NT2/D1 (cell line): ENCODE results near the gene NPIPB2.
"Not testable (repeated sequence)": the region's sequence is repeated elsewhere in the genome, so short reads cannot be mapped to it uniquely, and the experiment has no call there.

ENCODE experiments used
- DNase-seq: peaks from one replicate; pipeline ENCODE4 v3.0.0-alpha.2; 2011; ENCODE audit warnings: low read depth, low spot score
- H3K27me3 ChIP-seq: 2 replicates; pipeline ENCODE4 v1.6.0; 2011; ENCODE audit warnings: mild to moderate bottlenecking; ENCODE audit not compliant: insufficient read length, insufficient read depth
- H3K36me3 ChIP-seq: 2 replicates; pipeline ENCODE4 v1.6.1; 2011; ENCODE audit warnings: mild to moderate bottlenecking, low read length, mixed read lengths; ENCODE audit not compliant: insufficient read depth, insufficient read length
- H3K4me1 ChIP-seq: 2 replicates; pipeline ENCODE4 v1.5.1; 2011; ENCODE audit not compliant: insufficient read depth, insufficient read length
- H3K4me3 ChIP-seq: 2 replicates; pipeline ENCODE4 v1.5.1; 2011; ENCODE audit warnings: low read depth; ENCODE audit not compliant: insufficient read length
- H3K9ac ChIP-seq: 2 replicates; pipeline ENCODE4 v1.6.0; 2011; ENCODE audit warnings: low read depth; ENCODE audit not compliant: insufficient read length
- H3K9me3 ChIP-seq: 2 replicates; pipeline ENCODE4 v1.5.1; 2011; ENCODE audit warnings: mild to moderate bottlenecking, low read length; ENCODE audit not compliant: insufficient read depth
- SUZ12 ChIP-seq: IDR thresholded peaks from 2 replicates; pipeline ENCODE4 v1.6.1; 2011; ENCODE audit not compliant: insufficient read length, insufficient read depth; ENCODE audit errors: extremely low read depth
- YY1 ChIP-seq: IDR thresholded peaks from 2 replicates; pipeline ENCODE4 v1.6.1; 2011; ENCODE audit not compliant: insufficient read length, insufficient read depth
- ZNF274 ChIP-seq: IDR thresholded peaks from 2 replicates; pipeline ENCODE4 v1.6.1; 2011; ENCODE audit warnings: mild to moderate bottlenecking, low read depth, low read length

The NPIPB2 gene

DNA sequence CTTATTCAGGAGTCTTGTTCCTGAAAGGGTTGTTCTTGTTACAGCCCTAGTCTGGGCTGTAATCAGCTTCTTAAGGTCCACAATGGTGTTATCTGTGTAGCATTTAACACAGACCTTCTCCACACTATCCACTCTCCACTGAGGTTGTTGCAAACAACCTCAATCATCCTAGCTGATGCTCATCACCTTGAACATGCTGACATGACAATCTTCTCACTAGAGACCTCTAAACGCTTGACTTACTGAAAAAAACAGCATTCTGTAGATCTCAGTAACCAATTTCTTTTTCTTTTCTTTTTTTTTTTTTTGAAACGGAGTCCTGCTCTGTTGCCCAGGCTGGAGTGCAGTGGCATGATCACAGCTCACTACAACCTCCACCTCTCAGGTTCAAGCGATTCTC, 26.7 kb upstream of the NPIPB2 start:
- Histone ChIP-seq H3K27me3 (no peaks in the 10 kb centered on the region), H3K9me3 (no peaks in the 10 kb centered on the region), H3K4me1 (no peaks in the 10 kb centered on the region), H3K4me3 (no peak overlapping the region), H3K36me3 (peaks cover under 1% of the 10 kb centered on the region), H3K9ac (no peak overlapping the region)
- no peak for TF ChIP-seq SUZ12
- no peak for TF ChIP-seq ZNF274
- TF ChIP-seq YY1, result no peak
- no peak for DNase-seq

DNA sequence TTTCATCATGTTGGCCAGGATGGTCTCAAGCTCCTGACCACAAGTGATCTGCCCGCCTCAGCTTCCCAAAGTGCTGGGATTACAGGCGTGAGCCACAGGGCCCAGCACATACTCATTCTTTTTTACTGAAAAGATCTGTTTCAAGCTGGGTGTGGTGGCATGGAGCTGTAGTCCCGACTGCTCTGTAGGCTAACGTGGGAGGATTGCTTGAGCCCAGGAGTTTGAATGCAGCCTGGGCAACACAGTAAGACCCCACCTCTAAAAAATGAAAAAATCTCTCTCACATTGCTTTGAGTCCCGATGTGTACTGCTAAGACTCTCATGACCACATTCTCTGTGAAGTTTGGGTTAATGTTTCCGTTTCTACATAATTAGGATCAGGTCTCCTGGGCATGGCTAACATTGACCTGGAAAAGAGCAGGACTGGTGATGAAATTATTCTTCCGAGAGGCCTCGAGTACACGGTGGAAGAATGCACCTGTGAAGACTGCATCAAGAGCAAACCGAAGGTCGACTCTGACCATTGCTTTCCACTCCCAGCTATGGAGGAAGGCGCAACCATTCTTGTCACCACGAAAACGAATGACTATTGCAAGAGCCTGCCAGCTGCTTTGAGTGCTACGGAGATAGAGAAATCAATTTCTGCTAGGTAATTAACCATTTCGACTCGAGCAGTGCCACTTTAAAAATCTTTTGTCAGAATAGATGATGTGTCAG, 25.5 kb upstream of the NPIPB2 start:
- H3K9me3 ChIP-seq, result no peaks in the 10 kb centered on the region
- no peak overlapping the region for H3K9ac ChIP-seq

DNA sequence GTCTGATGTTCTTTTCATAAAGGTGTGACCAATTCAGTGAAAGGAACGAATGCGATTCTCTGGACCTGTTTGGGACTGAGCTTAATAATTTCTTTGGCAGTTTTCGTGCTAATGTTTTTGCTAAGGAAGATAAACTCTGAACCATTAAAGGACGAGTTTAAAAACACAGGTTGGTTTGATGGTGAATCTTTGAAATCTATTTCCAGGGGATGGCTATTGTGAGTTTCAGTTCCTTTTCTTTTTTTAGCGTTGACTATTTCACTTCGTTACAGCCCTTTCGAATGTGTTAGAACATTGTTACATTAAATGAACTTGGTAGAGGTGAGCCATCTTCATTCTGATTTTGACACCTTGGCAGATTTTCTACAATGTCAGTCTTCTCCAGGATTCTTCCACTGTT, 24.3 kb upstream of the NPIPB2 start:
- Histone ChIP-seq H3K36me3 (no peaks in the 10 kb centered on the region), H3K4me3 (no peak overlapping the region), H3K27me3 (no peaks in the 10 kb centered on the region), H3K4me1 (no peaks in the 10 kb centered on the region), H3K9ac (no peak overlapping the region), H3K9me3 (no peaks in the 10 kb centered on the region)
- DNase-seq, result no peak
- TF ChIP-seq ZNF274, result no peak
- no peak for TF ChIP-seq SUZ12
- TF ChIP-seq YY1, result no peak

More for the DNA sequence above, 25.5 kb upstream of the NPIPB2 start:
- Histone ChIP-seq H3K4me3 (no peak overlapping the region), H3K36me3 (no peaks in the 10 kb centered on the region), H3K4me1 (no peaks in the 10 kb centered on the region), H3K27me3 (no peaks in the 10 kb centered on the region)
- no peak for DNase-seq
- TF ChIP-seq SUZ12 (no peak), ZNF274 (no peak), YY1 (no peak)

DNA sequence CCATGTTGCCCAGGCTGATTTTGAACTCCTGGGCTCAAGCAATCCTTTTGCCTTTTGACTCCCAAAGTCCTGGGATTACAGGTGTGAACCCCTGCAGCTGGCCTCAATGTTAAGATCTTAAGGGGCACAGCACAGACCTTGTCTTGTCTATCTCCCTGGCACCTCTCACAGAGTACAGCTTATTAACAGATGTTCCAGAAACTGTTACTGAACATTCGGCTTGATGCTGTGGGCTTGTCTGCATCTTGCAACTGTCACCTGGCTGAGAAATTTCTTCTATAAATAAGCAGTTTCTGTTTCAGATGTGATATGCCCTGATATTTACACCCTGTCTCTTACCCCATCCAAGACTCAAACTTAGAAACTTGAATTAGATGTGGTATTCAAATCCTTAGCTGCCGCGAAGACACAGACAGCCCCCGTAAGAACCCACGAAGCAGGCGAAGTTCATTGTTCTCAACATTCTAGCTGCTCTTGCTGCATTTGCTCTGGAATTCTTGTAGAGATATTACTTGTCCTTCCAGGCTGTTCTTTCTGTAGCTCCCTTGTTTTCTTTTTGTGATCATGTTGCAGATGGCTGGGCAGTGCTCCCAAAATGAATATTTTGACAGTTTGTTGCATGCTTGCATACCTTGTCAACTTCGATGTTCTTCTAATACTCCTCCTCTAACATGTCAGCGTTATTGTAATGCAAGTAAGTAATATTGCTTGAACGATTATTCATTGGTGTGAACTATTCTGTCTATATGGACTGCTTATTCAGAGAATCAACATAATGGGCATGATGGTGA, 23.1 kb upstream of the NPIPB2 start, which contains the start of gene TNFRSF17:
TNFRSF17 (plus strand) TSS at position 450 of the 791 bp plus-strand sequence; CDS start at position 565, 115 bp downstream.
- TF ChIP-seq ZNF274 (no peak), SUZ12 (no peak), YY1 (no peak)
- Histone ChIP-seq H3K4me1 (no peaks in the 10 kb centered on the region), H3K27me3 (no peaks in the 10 kb centered on the region), H3K36me3 (no peaks in the 10 kb centered on the region), H3K9ac (no peak within 1 kb of the TSS), H3K4me3 (no peak within 1 kb of the TSS), H3K9me3 (no peaks in the 10 kb centered on the region)
- DNase-seq, result no peak

DNA sequence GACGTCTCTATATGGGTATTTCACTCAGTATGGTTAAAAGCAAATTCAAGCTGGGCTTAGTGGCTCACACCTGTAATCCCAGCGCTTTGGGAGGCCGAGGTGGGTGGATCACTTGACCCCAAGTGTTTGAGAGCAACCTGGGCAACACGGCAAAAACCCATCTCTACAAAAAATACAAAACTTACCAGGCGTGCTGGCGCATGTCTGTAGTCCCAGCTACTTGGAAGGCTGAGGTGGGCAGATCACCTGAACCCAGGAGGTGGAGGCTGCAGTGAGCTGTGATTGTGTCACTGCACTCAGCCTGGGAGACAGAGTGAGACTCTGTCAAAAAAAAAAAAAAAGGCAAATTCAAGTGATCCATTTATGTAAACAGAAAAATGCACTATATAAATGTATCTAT, 21.9 kb upstream of the NPIPB2 start:
- H3K9ac ChIP-seq, result no peak overlapping the region
- no peaks in the 10 kb centered on the region for H3K36me3 ChIP-seq
- H3K27me3 ChIP-seq, result no peaks in the 10 kb centered on the region
- no peak for TF ChIP-seq SUZ12
- no peak for TF ChIP-seq ZNF274
- TF ChIP-seq YY1, result no peak
- H3K9me3 ChIP-seq, result no peaks in the 10 kb centered on the region
- no peaks in the 10 kb centered on the region for H3K4me1 ChIP-seq
- no peak overlapping the region for H3K4me3 ChIP-seq
- no peak for DNase-seq

DNA sequence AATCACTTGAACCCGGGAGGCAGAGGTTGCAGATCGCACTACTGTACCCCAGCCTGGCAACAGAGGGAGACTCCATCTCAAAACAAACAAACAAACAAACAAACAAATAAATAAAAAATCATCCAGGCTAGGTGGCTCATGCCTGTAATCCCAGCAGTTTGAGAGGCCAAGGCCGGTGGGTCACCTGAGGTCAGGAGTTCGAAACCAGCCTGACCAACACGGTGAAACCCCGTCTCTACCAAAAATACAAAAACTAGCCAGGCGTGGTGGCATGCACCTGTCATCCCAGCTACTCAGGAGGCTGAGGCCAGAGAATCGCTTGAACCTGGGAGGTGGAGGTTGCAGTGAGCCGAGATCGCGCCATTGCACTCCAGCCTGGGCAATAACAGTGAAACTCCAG, 21.1 kb upstream of the NPIPB2 start:
- not testable (repeated sequence) for H3K27me3 ChIP-seq, H3K9me3 ChIP-seq, H3K36me3 ChIP-seq, H3K4me3 ChIP-seq, H3K9ac ChIP-seq, DNase-seq, H3K4me1 ChIP-seq

DNA sequence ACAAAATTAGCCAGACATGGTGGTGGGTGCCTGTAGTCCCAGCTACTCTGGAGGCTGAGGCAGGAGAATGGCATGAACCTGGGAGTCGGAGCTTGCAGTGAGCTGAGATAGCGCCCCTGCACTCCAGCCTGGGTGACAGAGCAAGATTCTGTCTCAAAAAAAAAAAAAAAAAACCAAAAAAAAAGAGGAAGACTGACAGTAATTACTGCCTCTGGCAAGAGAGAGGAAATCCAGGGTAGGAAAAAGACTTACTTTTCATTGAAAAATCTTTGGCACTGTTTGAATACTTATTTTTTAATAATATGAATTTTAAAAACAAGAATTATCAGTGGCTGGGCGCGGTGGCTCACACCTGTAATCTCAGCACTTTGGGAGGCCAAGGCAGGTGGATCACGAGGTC, 20.6 kb upstream of the NPIPB2 start:
- not testable (repeated sequence) for H3K9me3 ChIP-seq, DNase-seq, H3K4me1 ChIP-seq, H3K9ac ChIP-seq, H3K4me3 ChIP-seq, H3K36me3 ChIP-seq, H3K27me3 ChIP-seq
